Measurements from ENCODE around the gene GSK3A. TPM values are rescaled to one million over a fixed set of nuclear protein-coding genes. Genes with fewer than 3 reads are reported as not detected.
"Not testable (repeated sequence)": the region's sequence is repeated elsewhere in the genome, so short reads cannot be mapped to it uniquely, and the experiment has no call there.

The GSK3A gene
- total and polyA plus RNA-seq, 2 donors = 12.7 to 31.4 TPM

DNA sequence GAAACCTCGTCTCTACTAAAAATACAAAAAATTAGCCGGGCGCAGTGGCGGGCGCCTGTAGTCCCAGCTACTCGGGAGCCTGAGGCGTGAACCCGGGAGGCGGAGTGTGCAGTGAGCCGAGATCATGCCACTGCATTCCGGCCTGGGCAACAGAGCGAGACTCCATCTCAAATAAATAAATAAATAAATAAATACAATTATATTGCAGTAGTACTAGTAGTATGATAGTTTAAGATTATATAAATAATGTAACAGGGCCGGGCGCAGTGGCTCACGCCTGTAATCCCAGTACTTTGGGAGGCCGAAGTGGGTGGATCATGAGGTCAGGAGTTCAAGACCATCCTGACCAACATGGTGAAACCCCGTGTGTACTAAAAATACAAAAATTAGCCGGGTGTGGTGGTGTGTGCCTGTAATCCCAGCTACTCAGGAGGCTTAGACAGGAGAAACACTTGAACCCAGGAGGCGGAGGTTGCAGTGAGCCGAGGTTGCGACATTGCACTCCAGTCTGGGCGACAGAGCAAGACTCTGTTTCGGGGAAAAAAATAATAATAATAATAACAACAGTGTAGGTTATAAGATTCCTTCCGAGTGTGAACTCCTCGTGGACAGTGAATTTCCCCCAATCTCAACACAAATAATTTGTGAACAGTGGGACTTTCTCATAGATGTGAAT lies 24.7 kb upstream of the GSK3A start:
- H3K36me3 ChIP-seq (ENCODE audit: control insufficient read depth in 2 of 2, insufficient read depth in 2 of 2, low read length in 1 of 2); DNase-seq (ENCODE audit: low read depth in 6 of 9, low spot score in 9 of 9); H3K4me3 ChIP-seq (ENCODE audit: low read length in 2 of 2); H3K27me3 ChIP-seq (ENCODE audit: control insufficient read depth in 2 of 2, insufficient read depth in 1 of 2, low read length in 1 of 2); H3K9me3 ChIP-seq (ENCODE audit: control insufficient read depth in 2 of 2, insufficient read depth in 1 of 2, low read length in 1 of 2): not testable (repeated sequence)
- Histone ChIP-seq H3K27ac (ENCODE audit: low read depth in 1 of 2, low read length in 1 of 2) (peak overlapping the region in 1 of 2 donors; percentile 80), H3K4me1 (ENCODE audit: control insufficient read depth in 2 of 2, insufficient read depth in 2 of 2, low read length in 2 of 2) (peaks cover 24 to 32% of the 10 kb centered on the region in 2 donors)
- 97% methylated on average over 25 of the region's 25 CpGs for WGBS

DNA sequence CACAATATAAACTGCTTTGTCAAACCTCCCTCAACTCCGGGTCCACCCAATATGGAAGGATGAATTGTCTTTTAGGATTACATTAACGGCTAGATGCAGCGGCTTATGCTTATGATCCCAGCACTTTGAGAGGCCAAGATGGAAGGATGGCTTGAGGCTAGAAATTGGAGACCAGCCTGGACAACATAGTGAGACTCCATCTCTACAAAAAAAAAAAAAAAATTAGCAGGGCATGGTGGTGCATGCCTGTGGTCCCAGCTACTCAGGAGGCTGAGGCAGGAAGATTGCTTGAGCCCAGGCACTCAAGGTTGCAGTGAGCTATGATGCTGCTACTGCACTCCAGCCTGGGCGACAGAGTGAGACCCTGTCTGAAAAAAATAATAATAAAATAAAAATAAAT lies 23.7 kb upstream of the GSK3A start:
- not testable (repeated sequence) for H3K36me3 ChIP-seq (ENCODE audit: control insufficient read depth in 2 of 2, insufficient read depth in 2 of 2, low read length in 1 of 2); H3K4me3 ChIP-seq (ENCODE audit: low read length in 2 of 2); H3K9me3 ChIP-seq (ENCODE audit: control insufficient read depth in 2 of 2, insufficient read depth in 1 of 2, low read length in 1 of 2); H3K27me3 ChIP-seq (ENCODE audit: control insufficient read depth in 2 of 2, insufficient read depth in 1 of 2, low read length in 1 of 2); DNase-seq (ENCODE audit: low read depth in 6 of 9, low spot score in 9 of 9); H3K27ac ChIP-seq (ENCODE audit: low read depth in 1 of 2, low read length in 1 of 2)
- peaks cover 19 to 26% of the 10 kb centered on the region in 2 donors for H3K4me1 ChIP-seq (ENCODE audit: control insufficient read depth in 2 of 2, insufficient read depth in 2 of 2, low read length in 2 of 2)
- WGBS = 98% methylated on average over 4 of the region's 4 CpGs

DNA sequence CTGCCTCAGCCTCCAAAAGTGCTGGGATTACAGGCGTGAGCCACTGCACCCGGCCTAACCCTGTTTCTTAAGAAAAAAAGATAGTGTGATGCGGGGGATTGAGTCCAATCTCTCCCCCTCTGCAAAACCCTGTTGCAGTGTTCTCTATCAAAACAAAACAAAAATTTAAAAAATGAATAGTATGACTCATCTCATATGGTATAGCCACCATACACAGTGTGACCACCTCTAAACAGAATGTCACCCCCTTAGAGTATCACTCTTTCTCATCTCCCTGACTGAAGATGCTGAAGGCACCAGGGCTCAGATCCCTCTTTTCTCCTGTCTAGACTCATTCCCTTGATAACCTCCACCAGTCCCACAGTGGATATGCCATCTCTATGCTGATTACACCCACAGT lies 19.4 kb upstream of the GSK3A start:
- no peak overlapping the region for H3K4me3 ChIP-seq (ENCODE audit: low read length in 2 of 2)
- WGBS = 98% methylated on average over 3 of the region's 3 CpGs
- DNase-seq (ENCODE audit: low read depth in 6 of 9, low spot score in 9 of 9) = no peak
- no peaks in the 10 kb centered on the region for H3K36me3 ChIP-seq (ENCODE audit: control insufficient read depth in 2 of 2, insufficient read depth in 2 of 2, low read length in 1 of 2)
- H3K27me3 ChIP-seq (ENCODE audit: control insufficient read depth in 2 of 2, insufficient read depth in 1 of 2, low read length in 1 of 2) = peaks cover 0 to 6% of the 10 kb centered on the region in 2 donors
- no peaks in the 10 kb centered on the region for H3K9me3 ChIP-seq (ENCODE audit: control insufficient read depth in 2 of 2, insufficient read depth in 1 of 2, low read length in 1 of 2)
- H3K27ac ChIP-seq (ENCODE audit: low read depth in 1 of 2, low read length in 1 of 2) = no peak overlapping the region
- no peaks in the 10 kb centered on the region for H3K4me1 ChIP-seq (ENCODE audit: control insufficient read depth in 2 of 2, insufficient read depth in 2 of 2, low read length in 2 of 2)

DNA sequence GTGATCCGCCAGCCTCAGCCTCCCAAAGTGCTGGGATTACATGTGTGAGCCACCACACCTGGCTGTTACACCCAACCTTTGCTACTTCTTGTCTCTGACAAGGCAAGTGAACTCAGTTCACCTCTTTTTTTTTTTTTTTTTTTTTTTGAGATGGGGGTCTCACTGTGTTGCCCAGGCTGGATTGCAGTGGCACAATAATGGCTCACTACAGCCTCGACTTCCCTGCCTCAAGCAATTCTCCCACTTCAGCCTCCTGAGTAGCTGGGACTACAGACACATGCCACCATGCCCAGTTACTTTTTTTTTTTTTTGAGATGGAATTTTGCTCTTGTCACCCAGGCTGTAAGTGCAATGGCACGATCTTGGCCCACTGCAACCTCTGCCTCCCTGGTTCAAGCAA lies 15.4 kb upstream of the GSK3A start:
- H3K4me3 ChIP-seq (ENCODE audit: low read length in 2 of 2); DNase-seq (ENCODE audit: low read depth in 6 of 9, low spot score in 9 of 9); H3K36me3 ChIP-seq (ENCODE audit: control insufficient read depth in 2 of 2, insufficient read depth in 2 of 2, low read length in 1 of 2); H3K27ac ChIP-seq (ENCODE audit: low read depth in 1 of 2, low read length in 1 of 2); H3K9me3 ChIP-seq (ENCODE audit: control insufficient read depth in 2 of 2, insufficient read depth in 1 of 2, low read length in 1 of 2): not testable (repeated sequence)
- 91% methylated on average over 3 of the region's 3 CpGs for WGBS
- H3K4me1 ChIP-seq (ENCODE audit: control insufficient read depth in 2 of 2, insufficient read depth in 2 of 2, low read length in 2 of 2) = peaks cover 10 to 17% of the 10 kb centered on the region in 2 donors
- H3K27me3 ChIP-seq (ENCODE audit: control insufficient read depth in 2 of 2, insufficient read depth in 1 of 2, low read length in 1 of 2) = peaks cover 7 to 22% of the 10 kb centered on the region in 2 donors

DNA sequence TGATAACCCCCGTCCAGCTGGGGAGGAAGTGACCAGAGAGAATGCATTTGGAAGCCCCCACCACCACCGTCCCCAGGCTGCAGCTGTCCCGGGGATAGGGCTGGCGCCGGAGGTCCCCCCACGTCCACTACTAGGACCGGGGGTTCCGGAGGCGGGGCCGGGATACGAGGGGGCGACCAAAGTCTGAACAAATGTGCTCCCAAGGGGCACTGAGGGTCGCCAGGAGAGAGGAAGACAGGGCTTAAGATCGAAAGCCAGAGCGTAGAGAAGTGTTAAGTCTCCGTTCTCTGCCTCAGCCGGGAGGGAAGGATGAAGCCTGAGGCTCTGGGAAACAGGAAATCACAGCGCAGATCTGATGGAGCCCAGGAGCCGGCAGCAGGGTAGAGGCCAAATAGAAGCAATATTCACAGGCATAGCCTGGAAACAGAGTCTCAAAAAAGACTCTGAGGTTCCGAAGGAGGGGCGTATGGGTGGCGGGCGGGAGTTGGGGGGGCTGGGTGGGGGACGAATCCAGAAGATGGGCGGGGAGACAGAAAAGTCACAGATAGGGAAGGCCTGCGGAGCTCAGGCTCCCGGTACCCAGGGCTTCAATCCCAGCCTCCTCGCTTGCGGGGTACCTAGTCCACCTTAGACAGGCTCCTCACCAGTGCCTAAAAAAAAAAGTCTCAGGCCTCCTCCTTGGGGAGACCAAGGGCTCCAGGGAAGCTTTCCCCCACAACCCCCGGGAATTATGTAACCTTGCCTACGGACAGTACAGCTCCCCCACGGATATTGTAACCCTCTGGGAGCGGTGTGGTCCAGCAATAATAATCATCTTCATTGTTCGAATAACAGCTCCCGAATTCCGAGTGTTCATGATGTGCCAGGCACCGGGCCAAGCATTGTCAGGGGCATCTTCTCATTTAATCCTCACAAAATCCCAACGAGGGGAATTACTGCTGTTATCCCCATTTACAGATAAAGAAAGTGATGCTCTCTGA lies 13.7 kb upstream of the GSK3A start:
- Histone ChIP-seq H3K27me3 (ENCODE audit: control insufficient read depth in 2 of 2, insufficient read depth in 1 of 2, low read length in 1 of 2) (peaks cover 7 to 22% of the 10 kb centered on the region in 2 donors), H3K4me3 (ENCODE audit: low read length in 2 of 2) (peak overlapping the region; percentile 51 to 78), H3K4me1 (ENCODE audit: control insufficient read depth in 2 of 2, insufficient read depth in 2 of 2, low read length in 2 of 2) (peaks cover 26 to 35% of the 10 kb centered on the region in 2 donors), H3K36me3 (ENCODE audit: control insufficient read depth in 2 of 2, insufficient read depth in 2 of 2, low read length in 1 of 2) (no peaks in the 10 kb centered on the region), H3K9me3 (ENCODE audit: control insufficient read depth in 2 of 2, insufficient read depth in 1 of 2, low read length in 1 of 2) (no peaks in the 10 kb centered on the region), H3K27ac (ENCODE audit: low read depth in 1 of 2, low read length in 1 of 2) (peak overlapping the region; percentile 36 to 66)
- WGBS = 18% methylated on average over 38 of the region's 38 CpGs
- peak in 1 of 9 donors; percentile 51 for DNase-seq (ENCODE audit: low read depth in 6 of 9, low spot score in 9 of 9)

DNA sequence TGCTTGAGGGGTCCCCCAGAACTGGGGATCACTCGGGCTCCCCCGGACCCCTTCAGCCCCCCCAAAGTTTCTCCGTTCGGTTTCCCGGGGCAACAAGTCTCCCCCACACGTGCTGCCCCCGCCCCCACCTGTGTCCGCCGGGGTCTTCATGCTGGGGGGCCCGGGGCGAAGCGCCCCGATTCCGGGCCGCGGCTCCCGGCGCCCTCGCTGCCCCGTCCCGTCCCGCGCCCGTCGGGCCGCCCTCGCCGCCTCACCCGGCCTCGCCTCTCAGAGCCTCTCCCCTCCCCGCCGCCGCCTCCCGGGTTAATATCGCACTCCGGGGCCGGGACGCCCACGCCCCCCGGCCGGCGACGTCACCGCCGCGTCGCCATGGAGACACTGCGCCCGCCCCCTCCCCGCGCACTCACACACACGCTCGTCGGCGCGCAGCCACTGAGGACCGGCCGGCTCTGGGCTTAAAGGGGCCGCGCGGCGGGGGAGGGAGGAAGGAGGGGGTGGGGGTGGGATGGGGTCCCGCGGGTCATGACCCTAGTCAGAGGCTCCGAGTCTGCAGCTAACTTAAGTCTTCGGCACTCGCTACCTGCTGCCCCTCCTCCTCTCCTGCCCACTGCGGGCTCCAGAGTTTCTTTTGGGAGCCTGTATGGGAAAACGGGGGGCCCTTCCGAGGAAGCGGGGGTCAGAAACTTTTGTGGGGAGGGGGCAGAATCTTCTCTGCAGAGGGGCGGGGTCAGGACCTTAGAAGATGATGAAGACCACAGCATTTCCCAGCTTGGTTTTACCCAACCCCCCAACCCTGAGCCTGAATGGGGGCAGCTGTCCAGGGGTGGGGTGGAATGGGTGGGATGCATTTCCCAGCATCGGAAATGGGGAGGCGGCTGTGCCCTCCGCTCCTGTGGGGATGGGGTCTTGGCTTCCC lies 12.7 kb upstream of the GSK3A start, which contains the start of gene ERF:
Gene ERF, minus strand, starts transcription at position 279 of the 916 bp plus-strand sequence. Its CDS starts 129 bp downstream, at position 150.
- Histone ChIP-seq H3K4me3 (ENCODE audit: low read length in 2 of 2) (peak within 1 kb of the TSS; percentile 78 to 92), H3K4me1 (ENCODE audit: control insufficient read depth in 2 of 2, insufficient read depth in 2 of 2, low read length in 2 of 2) (peaks cover 27 to 44% of the 10 kb centered on the region in 2 donors), H3K27me3 (ENCODE audit: control insufficient read depth in 2 of 2, insufficient read depth in 1 of 2, low read length in 1 of 2) (peaks cover 7 to 22% of the 10 kb centered on the region in 2 donors), H3K27ac (ENCODE audit: low read depth in 1 of 2, low read length in 1 of 2) (peak within 1 kb of the TSS; percentile 96), H3K9me3 (ENCODE audit: control insufficient read depth in 2 of 2, insufficient read depth in 1 of 2, low read length in 1 of 2) (no peaks in the 10 kb centered on the region), H3K36me3 (ENCODE audit: control insufficient read depth in 2 of 2, insufficient read depth in 2 of 2, low read length in 1 of 2) (peaks cover 0 to 3% of the 10 kb centered on the region in 2 donors)
- under 1% methylated on average over 75 of the region's 75 CpGs for WGBS
- peak in 8 of 9 donors; percentile 81 to 95 (median 89) for DNase-seq (ENCODE audit: low read depth in 6 of 9, low spot score in 9 of 9)

DNA sequence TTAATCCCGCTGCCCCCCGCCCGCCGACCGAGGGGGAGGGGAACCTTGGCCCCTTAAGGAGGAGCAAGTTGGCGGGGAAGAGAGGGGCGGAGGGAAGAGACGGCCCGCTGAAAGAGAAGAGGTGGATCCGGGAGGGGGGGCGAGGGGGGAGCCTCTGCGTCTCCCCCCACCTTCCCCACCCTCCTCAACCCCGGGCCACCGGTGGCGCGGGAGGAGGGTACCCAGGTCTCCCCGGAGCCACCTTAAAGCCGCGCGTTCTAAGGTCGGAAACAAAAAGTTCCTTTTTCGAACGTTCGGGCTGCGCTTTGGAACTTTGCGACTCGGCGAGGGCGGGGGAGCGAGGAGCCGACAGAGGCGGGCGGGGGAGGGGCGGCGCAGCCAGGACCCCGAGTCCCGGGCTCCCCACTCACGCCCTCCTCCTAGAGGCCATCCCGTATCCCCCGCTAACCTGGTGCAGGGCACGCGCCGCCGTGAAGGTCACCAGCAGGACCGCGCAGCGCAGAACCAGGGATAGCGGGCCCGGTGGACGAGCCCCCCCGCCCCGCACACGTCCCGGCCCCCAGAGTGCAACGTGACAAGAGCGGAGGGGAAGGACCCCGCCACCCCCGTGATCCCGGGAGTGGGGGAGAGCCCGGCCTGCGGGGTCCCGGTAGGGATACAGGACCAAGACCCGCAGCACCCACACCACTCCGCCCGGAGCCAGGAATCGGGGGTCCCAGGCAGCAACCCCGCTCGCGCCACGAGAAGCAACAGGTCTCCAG lies 11.9 kb upstream of the GSK3A start:
- Histone ChIP-seq H3K4me3 (ENCODE audit: low read length in 2 of 2) (peak overlapping the region; percentile 78 to 92), H3K36me3 (ENCODE audit: control insufficient read depth in 2 of 2, insufficient read depth in 2 of 2, low read length in 1 of 2) (peaks cover 3 to 10% of the 10 kb centered on the region in 2 donors), H3K27me3 (ENCODE audit: control insufficient read depth in 2 of 2, insufficient read depth in 1 of 2, low read length in 1 of 2) (peaks cover 7 to 22% of the 10 kb centered on the region in 2 donors), H3K27ac (ENCODE audit: low read depth in 1 of 2, low read length in 1 of 2) (peak overlapping the region; percentile 96), H3K4me1 (ENCODE audit: control insufficient read depth in 2 of 2, insufficient read depth in 2 of 2, low read length in 2 of 2) (peaks cover 27 to 49% of the 10 kb centered on the region in 2 donors), H3K9me3 (ENCODE audit: control insufficient read depth in 2 of 2, insufficient read depth in 1 of 2, low read length in 1 of 2) (no peaks in the 10 kb centered on the region)
- DNase-seq (ENCODE audit: low read depth in 6 of 9, low spot score in 9 of 9) = peak in 7 of 9 donors; percentile 66 to 96 (median 85)
- WGBS = under 1% methylated on average over 68 of the region's 70 CpGs

Measured in thymus (tissue), 11 donors.